HepG2 (cell line): ENCODE measurements around the gene RABEPK. TPM values are rescaled to one million over a fixed set of nuclear protein-coding genes. Genes with fewer than 3 reads are reported as not detected.
A peak's percentile ranks its signal among the peaks of the same experiment; 100 is the strongest.

Experiments
- CSRNP2 ChIP-seq: sonication (generic); formaldehyde crosslinking; conservative IDR thresholded peaks from 2 replicates; pipeline ENCODE4 v1.8.0; 2022; ENCODE audit warnings: low read depth, missing genetic modification reagents
- DNMT1 ChIP-seq: sonication (generic); formaldehyde crosslinking; IDR thresholded peaks from 2 replicates; pipeline ENCODE4 v1.5.1; 2020; ENCODE audit warnings: mild to moderate bottlenecking, missing genetic modification reagents
- EZH2 ChIP-seq: conservative IDR thresholded peaks from 2 replicates; pipeline ENCODE4 v1.6.1; 2012; ENCODE audit warnings: mild to moderate bottlenecking, low read depth, low read length, moderate library complexity
- NFE2 ChIP-seq: sonication (generic); formaldehyde crosslinking; IDR thresholded peaks from 2 replicates; pipeline ENCODE4 v1.4.0; 2020; ENCODE audit warnings: missing genetic modification reagents
- SOX5 ChIP-seq: IDR thresholded peaks from 2 replicates; pipeline ENCODE4 v1.6.1; 2016; ENCODE audit warnings: borderline replicate concordance
- SP1 ChIP-seq, 2 experiments: fragments of 450-650 bp in 1 of 2; sonication (generic) in 1 of 2; formaldehyde crosslinking in 1 of 2; IDR thresholded peaks; 2 replicates each; pipeline versions ENCODE4 v1.4.0 to v1.6.1; 2016 to 2020; ENCODE audit warnings: missing genetic modification reagents in 1 of 2
- SRY ChIP-seq: sonication (generic); formaldehyde crosslinking; IDR thresholded peaks from 2 replicates; pipeline ENCODE4 v1.8.0; 2022; ENCODE audit warnings: mild to moderate bottlenecking, missing genetic modification reagents
- TRIM24 ChIP-seq: sonication (generic); formaldehyde crosslinking; IDR thresholded peaks from 2 replicates; pipeline ENCODE4 v1.8.0; 2022; ENCODE audit warnings: mild to moderate bottlenecking, missing genetic modification reagents
- ZNF235 ChIP-seq: sonication (generic); formaldehyde crosslinking; IDR thresholded peaks from 2 replicates; pipeline ENCODE4 v1.8.1; 2023; ENCODE audit warnings: mild to moderate bottlenecking, missing genetic modification reagents, borderline replicate concordance
- ZNF318 ChIP-seq: sonication (generic); formaldehyde crosslinking; IDR thresholded peaks from 2 replicates; pipeline ENCODE4 v1.4.0; 2020; ENCODE audit warnings: mild to moderate bottlenecking, missing genetic modification reagents
- ZNF646 ChIP-seq: sonication (generic); formaldehyde crosslinking; IDR thresholded peaks from 2 replicates; pipeline ENCODE4 v1.9.0; 2021; ENCODE audit warnings: mild to moderate bottlenecking, missing genetic modification reagents
- ZNF678 ChIP-seq: sonication (generic); formaldehyde crosslinking; IDR thresholded peaks from 2 replicates; pipeline ENCODE4 v1.4.0; 2020; ENCODE audit warnings: mild to moderate bottlenecking, missing genetic modification reagents
- polyA plus RNA-seq, 8 experiments: library from polyadenylated mRNA; depleted of rRNA in 3 of 8; stranded (reverse) in 7 of 8; unstranded in 1 of 8; fragments of >200 nt; fragmentation: Illumina TruSeq in 4 of 8; extraction: Trizol in 4 of 8; gene quantifications; 2 replicates each; pipeline versions ENCODE4 v1.2.1 to v1.2.3, GENCODE V29; 2011 to 2016; ENCODE audit warnings: low read depth in 4 of 8, missing spikeins in 1 of 8, mixed read lengths in 1 of 8; ENCODE audit not compliant: insufficient read depth in 1 of 8
- total RNA-seq, 5 experiments: library from RNA; depleted of rRNA; stranded (reverse); fragments of >200 nt; fragmentation: Illumina TruSeq; extraction: Trizol; gene quantifications; 2 replicates each; pipeline ENCODE4 v1.2.3, GENCODE V29; 2016; ENCODE audit warnings: low read depth in 1 of 5

The RABEPK gene
- total and polyA plus RNA-seq, 2 of the 13 experiments (the other 11 are each of a cell fraction or from before 2014, with no cell fraction given) = 75.5 to 90.0 TPM

GRCh38 chr9:125241863-125242739 is 41.8 kb downstream of the RABEPK start (continued):
- TF ChIP-seq ZNF646 (CRISPR knock-in tag) = no peak
- no peak for TF ChIP-seq NFE2 (CRISPR knock-in tag)
- no peak for TF ChIP-seq ZNF678
- TF ChIP-seq ZNF318 (CRISPR knock-in tag) = 0 out of 2 replicates have a peak, but pooled peaks have one; percentile 70
- TF ChIP-seq DNMT1 (CRISPR knock-in tag) = no peak
- TF ChIP-seq SP1 (IDR thresholded peaks at IDR 0.05) = no peak
- no peak for TF ChIP-seq SP1 (CRISPR knock-in tag; IDR thresholded peaks at IDR 0.05)
- TF ChIP-seq CSRNP2 (CRISPR knock-in tag) = no peak
- TF ChIP-seq SRY (CRISPR knock-in tag) = no peak
- TF ChIP-seq SOX5 (CRISPR knock-in tag) = no peak
- TF ChIP-seq EZH2 = no peak
- no peak for TF ChIP-seq TRIM24 (CRISPR knock-in tag)
- TF ChIP-seq ZNF235 (CRISPR knock-in tag) = no peak
